ENCODE data around the gene RNF186. TPM values are rescaled to one million over a fixed set of nuclear protein-coding genes. Genes with fewer than 3 reads are reported as not detected.

The RNF186 gene
- total and polyA plus RNA-seq, 2 of the 13 experiments (the other 11 are each of a cell fraction or from before 2014, with no cell fraction given), result 0.07 to 0.20 TPM

- TF ChIP-seq ZNF770 (CRISPR knock-in tag; IDR thresholded peaks at IDR 0.05) (no peak), MAX (IDR thresholded peaks at IDR 0.05) (0 out of 2 replicates have a peak, but pooled peaks have one; percentile 21), NFYB (CRISPR knock-in tag; IDR thresholded peaks at IDR 0.05) (peak; percentile 30; the same call in 1 of the 2 replicates), FOXA1 (IDR thresholded peaks at IDR 0.05) (no peak), FOXA1 (CRISPR knock-in tag; IDR thresholded peaks at IDR 0.05) (0 out of 2 replicates have a peak, but pooled peaks have one; percentile 24), SOX5 (CRISPR knock-in tag; IDR thresholded peaks at IDR 0.05; ENCODE audit: borderline replicate concordance) (peak; percentile 53; the same call in 1 of the 2 replicates), ZNF652 (CRISPR knock-in tag; IDR thresholded peaks at IDR 0.05; ENCODE audit: borderline replicate concordance, low read depth) (no peak), MED1 (CRISPR knock-in tag; IDR thresholded peaks at IDR 0.05) (peak; percentile 41; the same call in 1 of the 2 replicates), ZNF644 (CRISPR knock-in tag; IDR thresholded peaks at IDR 0.05; ENCODE audit: low read depth) (peak; percentile 81; the same call in 1 of the 2 replicates), EP300 (IDR thresholded peaks at IDR 0.05; ENCODE audit: low read depth in 2 of 2, low read length in 2 of 2) (peak in 1 of 2 experiments; percentile 29; a peak in 1 of 4 replicates), EP300 (CRISPR knock-in tag; IDR thresholded peaks at IDR 0.05; ENCODE audit: borderline replicate concordance) (0 out of 2 replicates have a peak, but pooled peaks have one; percentile 19), FOXP1 (IDR thresholded peaks at IDR 0.05) (no peak), FOXP1 (CRISPR knock-in tag; IDR thresholded peaks at IDR 0.05) (peak; percentile 25; the same call in 1 of the 2 replicates), YY1 (IDR thresholded peaks at IDR 0.05; ENCODE audit: insufficient read depth, insufficient replicate concordance, low read depth, low read length) (peak; percentile 15), SAP130 (CRISPR knock-in tag; IDR thresholded peaks at IDR 0.05; ENCODE audit: low read depth) (peak; percentile 65), HNF1A (IDR thresholded peaks at IDR 0.05; ENCODE audit: low read depth) (no peak), HNF1A (CRISPR knock-in tag; IDR thresholded peaks at IDR 0.05; ENCODE audit: borderline replicate concordance) (0 out of 2 replicates have a peak, but pooled peaks have one; percentile 50), ZMAT3 (CRISPR knock-in tag; conservative IDR thresholded peaks at IDR 0.05) (no peak), KAT7 (CRISPR knock-in tag; IDR thresholded peaks at IDR 0.05; ENCODE audit: borderline replicate concordance) (0 out of 2 replicates have a peak, but pooled peaks have one; percentile 45), SOX13 (IDR thresholded peaks at IDR 0.05) (no peak), SOX13 (CRISPR knock-in tag; conservative IDR thresholded peaks at IDR 0.05 in 1 of 2, IDR thresholded peaks at IDR 0.05 in 1 of 2) (peak in 1 of 2 experiments; percentile 70; a peak in 2 of 4 replicates), AKAP8 (CRISPR knock-in tag; IDR thresholded peaks at IDR 0.05) (no peak)
These were observed 986 bp upstream of the RNF186 start (continued) for GRCh38 chr1:19815801-19816736.

Data from HepG2 (cell line).